HepG2 (cell line): ENCODE measurements around the gene GOT2. TPM values are rescaled to one million over a fixed set of nuclear protein-coding genes. Genes with fewer than 3 reads are reported as not detected.

Experiments used
- CBX1 ChIP-seq: IDR thresholded peaks from one replicate; pipeline ENCODE4 v1.6.1; 2016; ENCODE audit warnings: antibody characterized with exemption, low read depth
- HIVEP1 ChIP-seq: sonication (generic); formaldehyde crosslinking; IDR thresholded peaks from 2 replicates; pipeline ENCODE4 v1.4.0; 2020; ENCODE audit warnings: mild to moderate bottlenecking, missing genetic modification reagents
- KDM6A ChIP-seq: IDR thresholded peaks from 2 replicates; pipeline ENCODE4 v1.6.1; 2016; ENCODE audit warnings: low read depth
- MTF2 ChIP-seq: sonication (generic); formaldehyde crosslinking; IDR thresholded peaks from 2 replicates; pipeline ENCODE4 v1.5.0; 2020; ENCODE audit warnings: missing genetic modification reagents, borderline replicate concordance
- ZKSCAN5 ChIP-seq: sonication (generic); formaldehyde crosslinking; IDR thresholded peaks from 2 replicates; pipeline ENCODE4 v1.5.1; 2020; ENCODE audit warnings: mild to moderate bottlenecking, missing genetic modification reagents
- ZNF138 ChIP-seq: sonication (generic); formaldehyde crosslinking; IDR thresholded peaks from 2 replicates; pipeline ENCODE4 v1.5.0; 2020; ENCODE audit warnings: mild to moderate bottlenecking, low read depth, missing genetic modification reagents
- ZNF484 ChIP-seq: sonication (generic); formaldehyde crosslinking; IDR thresholded peaks from 2 replicates; pipeline ENCODE4 v1.5.1; 2020; ENCODE audit warnings: mild to moderate bottlenecking, low read depth, missing genetic modification reagents, borderline replicate concordance
- ZNF530 ChIP-seq: sonication (generic); formaldehyde crosslinking; IDR thresholded peaks from 2 replicates; pipeline ENCODE4 v1.5.0; 2020; ENCODE audit warnings: low read depth, mild to moderate bottlenecking, missing genetic modification reagents
- ZNF674 ChIP-seq: sonication (generic); formaldehyde crosslinking; IDR thresholded peaks from 2 replicates; pipeline ENCODE4 v1.5.0; 2020; ENCODE audit warnings: low read depth, mild to moderate bottlenecking, missing genetic modification reagents
- polyA plus RNA-seq, 8 experiments: library from polyadenylated mRNA; depleted of rRNA in 3 of 8; stranded (reverse) in 7 of 8; unstranded in 1 of 8; fragments of >200 nt; fragmentation: Illumina TruSeq in 4 of 8; extraction: Trizol in 4 of 8; gene quantifications; 2 replicates each; pipeline versions ENCODE4 v1.2.1 to v1.2.3, GENCODE V29; 2011 to 2016; ENCODE audit warnings: low read depth in 4 of 8, missing spikeins in 1 of 8, mixed read lengths in 1 of 8; ENCODE audit not compliant: insufficient read depth in 1 of 8
- total RNA-seq, 5 experiments: library from RNA; depleted of rRNA; stranded (reverse); fragments of >200 nt; fragmentation: Illumina TruSeq; extraction: Trizol; gene quantifications; 2 replicates each; pipeline ENCODE4 v1.2.3, GENCODE V29; 2016; ENCODE audit warnings: low read depth in 1 of 5
- TF ChIP-seq, protein P1 (sequence below): sonication (generic); formaldehyde crosslinking; conservative IDR thresholded peaks from 2 replicates; pipeline ENCODE4 v1.4.0; 2020; ENCODE audit warnings: mild to moderate bottlenecking, missing genetic modification reagents, moderate library complexity
- TF ChIP-seq, protein P2 (sequence below), 2 experiments: fragments of 450-650 bp in 1 of 2; sonication (generic) in 1 of 2; formaldehyde crosslinking in 1 of 2; IDR thresholded peaks; 2 replicates each; pipeline versions ENCODE4 v1.6.1 to v1.8.0; 2016 to 2022; ENCODE audit warnings: antibody characterized with exemption in 1 of 2, mild to moderate bottlenecking in 1 of 2, missing genetic modification reagents in 1 of 2
- TF ChIP-seq, protein P3 (sequence below): sonication (generic); formaldehyde crosslinking; IDR thresholded peaks from 2 replicates; pipeline ENCODE4 v1.4.0; 2020; ENCODE audit warnings: mild to moderate bottlenecking, missing genetic modification reagents
- TF ChIP-seq, protein P4 (sequence below): sonication (generic); formaldehyde crosslinking; IDR thresholded peaks from 2 replicates; pipeline ENCODE4 v1.4.0; 2020; ENCODE audit warnings: missing genetic modification reagents

The GOT2 gene
- total and polyA plus RNA-seq, 2 of the 13 experiments (the other 11 are each of a cell fraction or from before 2014, with no cell fraction given) = 32.6 to 121 TPM

DNA sequence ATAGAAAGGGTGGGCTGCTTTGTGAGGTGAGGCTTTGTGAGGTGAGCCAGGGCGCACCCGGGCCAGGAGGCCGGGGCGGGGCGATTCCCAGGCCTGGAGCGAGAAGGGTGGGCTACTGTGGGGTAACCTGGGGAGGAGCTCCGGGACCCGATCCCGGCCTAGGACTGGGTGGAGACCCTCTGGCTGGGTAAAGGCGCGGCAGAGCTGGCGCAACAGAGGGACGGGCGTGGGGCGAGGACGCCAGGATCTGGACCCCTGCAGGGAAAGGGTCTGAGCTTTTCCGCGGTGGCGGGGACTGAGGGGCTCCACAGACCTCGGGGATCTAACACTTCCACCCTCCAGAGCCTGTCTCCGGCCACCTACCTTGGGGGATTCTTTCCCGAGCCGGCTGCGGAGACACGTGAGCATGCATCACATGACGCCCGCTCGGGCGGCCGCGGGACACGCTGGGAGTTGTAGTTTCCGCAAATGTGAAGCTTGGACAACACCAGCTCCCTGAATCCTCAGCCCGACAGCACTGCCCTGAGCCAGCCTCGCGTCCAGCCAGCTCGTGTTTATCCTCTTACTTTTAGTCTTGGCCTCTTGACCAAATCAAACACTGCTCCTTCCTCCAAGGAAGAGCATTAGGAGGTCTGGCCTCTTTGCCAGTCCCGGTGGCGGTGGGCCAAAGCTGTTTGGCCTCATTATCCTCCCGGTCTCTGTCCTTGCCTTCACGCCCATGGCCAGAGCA is 49.6 kb downstream of the GOT2 start, which contains the start of gene SLC38A7 (continued):
- TF ChIP-seq, protein P1, sequence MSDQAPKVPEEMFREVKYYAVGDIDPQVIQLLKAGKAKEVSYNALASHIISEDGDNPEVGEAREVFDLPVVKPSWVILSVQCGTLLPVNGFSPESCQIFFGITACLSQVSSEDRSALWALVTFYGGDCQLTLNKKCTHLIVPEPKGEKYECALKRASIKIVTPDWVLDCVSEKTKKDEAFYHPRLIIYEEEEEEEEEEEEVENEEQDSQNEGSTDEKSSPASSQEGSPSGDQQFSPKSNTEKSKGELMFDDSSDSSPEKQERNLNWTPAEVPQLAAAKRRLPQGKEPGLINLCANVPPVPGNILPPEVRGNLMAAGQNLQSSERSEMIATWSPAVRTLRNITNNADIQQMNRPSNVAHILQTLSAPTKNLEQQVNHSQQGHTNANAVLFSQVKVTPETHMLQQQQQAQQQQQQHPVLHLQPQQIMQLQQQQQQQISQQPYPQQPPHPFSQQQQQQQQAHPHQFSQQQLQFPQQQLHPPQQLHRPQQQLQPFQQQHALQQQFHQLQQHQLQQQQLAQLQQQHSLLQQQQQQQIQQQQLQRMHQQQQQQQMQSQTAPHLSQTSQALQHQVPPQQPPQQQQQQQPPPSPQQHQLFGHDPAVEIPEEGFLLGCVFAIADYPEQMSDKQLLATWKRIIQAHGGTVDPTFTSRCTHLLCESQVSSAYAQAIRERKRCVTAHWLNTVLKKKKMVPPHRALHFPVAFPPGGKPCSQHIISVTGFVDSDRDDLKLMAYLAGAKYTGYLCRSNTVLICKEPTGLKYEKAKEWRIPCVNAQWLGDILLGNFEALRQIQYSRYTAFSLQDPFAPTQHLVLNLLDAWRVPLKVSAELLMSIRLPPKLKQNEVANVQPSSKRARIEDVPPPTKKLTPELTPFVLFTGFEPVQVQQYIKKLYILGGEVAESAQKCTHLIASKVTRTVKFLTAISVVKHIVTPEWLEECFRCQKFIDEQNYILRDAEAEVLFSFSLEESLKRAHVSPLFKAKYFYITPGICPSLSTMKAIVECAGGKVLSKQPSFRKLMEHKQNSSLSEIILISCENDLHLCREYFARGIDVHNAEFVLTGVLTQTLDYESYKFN (CRISPR knock-in tag) = no peak
- TF ChIP-seq, protein P2, sequence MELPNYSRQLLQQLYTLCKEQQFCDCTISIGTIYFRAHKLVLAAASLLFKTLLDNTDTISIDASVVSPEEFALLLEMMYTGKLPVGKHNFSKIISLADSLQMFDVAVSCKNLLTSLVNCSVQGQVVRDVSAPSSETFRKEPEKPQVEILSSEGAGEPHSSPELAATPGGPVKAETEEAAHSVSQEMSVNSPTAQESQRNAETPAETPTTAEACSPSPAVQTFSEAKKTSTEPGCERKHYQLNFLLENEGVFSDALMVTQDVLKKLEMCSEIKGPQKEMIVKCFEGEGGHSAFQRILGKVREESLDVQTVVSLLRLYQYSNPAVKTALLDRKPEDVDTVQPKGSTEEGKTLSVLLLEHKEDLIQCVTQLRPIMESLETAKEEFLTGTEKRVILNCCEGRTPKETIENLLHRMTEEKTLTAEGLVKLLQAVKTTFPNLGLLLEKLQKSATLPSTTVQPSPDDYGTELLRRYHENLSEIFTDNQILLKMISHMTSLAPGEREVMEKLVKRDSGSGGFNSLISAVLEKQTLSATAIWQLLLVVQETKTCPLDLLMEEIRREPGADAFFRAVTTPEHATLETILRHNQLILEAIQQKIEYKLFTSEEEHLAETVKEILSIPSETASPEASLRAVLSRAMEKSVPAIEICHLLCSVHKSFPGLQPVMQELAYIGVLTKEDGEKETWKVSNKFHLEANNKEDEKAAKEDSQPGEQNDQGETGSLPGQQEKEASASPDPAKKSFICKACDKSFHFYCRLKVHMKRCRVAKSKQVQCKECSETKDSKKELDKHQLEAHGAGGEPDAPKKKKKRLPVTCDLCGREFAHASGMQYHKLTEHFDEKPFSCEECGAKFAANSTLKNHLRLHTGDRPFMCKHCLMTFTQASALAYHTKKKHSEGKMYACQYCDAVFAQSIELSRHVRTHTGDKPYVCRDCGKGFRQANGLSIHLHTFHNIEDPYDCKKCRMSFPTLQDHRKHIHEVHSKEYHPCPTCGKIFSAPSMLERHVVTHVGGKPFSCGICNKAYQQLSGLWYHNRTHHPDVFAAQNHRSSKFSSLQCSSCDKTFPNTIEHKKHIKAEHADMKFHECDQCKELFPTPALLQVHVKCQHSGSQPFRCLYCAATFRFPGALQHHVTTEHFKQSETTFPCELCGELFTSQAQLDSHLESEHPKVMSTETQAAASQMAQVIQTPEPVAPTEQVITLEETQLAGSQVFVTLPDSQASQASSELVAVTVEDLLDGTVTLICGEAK (IDR thresholded peaks at IDR 0.05) = no peak
- TF ChIP-seq, protein P2 (CRISPR knock-in tag; IDR thresholded peaks at IDR 0.05) = peak; percentile 74
- TF ChIP-seq, protein P3, sequence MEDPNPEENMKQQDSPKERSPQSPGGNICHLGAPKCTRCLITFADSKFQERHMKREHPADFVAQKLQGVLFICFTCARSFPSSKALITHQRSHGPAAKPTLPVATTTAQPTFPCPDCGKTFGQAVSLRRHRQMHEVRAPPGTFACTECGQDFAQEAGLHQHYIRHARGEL = no peak
- TF ChIP-seq MTF2 (CRISPR knock-in tag) = 0 out of 2 replicates have a peak, but pooled peaks have one; percentile 13
- TF ChIP-seq HIVEP1 (CRISPR knock-in tag) = 0 out of 2 replicates have a peak, but pooled peaks have one; percentile 66
- no peak for TF ChIP-seq ZKSCAN5 (CRISPR knock-in tag)
- no peak for TF ChIP-seq ZNF530 (CRISPR knock-in tag)
- TF ChIP-seq, protein P4, sequence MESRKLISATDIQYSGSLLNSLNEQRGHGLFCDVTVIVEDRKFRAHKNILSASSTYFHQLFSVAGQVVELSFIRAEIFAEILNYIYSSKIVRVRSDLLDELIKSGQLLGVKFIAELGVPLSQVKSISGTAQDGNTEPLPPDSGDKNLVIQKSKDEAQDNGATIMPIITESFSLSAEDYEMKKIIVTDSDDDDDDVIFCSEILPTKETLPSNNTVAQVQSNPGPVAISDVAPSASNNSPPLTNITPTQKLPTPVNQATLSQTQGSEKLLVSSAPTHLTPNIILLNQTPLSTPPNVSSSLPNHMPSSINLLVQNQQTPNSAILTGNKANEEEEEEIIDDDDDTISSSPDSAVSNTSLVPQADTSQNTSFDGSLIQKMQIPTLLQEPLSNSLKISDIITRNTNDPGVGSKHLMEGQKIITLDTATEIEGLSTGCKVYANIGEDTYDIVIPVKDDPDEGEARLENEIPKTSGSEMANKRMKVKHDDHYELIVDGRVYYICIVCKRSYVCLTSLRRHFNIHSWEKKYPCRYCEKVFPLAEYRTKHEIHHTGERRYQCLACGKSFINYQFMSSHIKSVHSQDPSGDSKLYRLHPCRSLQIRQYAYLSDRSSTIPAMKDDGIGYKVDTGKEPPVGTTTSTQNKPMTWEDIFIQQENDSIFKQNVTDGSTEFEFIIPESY (CRISPR knock-in tag) = no peak
- TF ChIP-seq ZNF674 (CRISPR knock-in tag) = no peak
- peak; percentile 69; the same call in 1 of the 2 replicates for TF ChIP-seq ZNF138 (CRISPR knock-in tag)
- TF ChIP-seq KDM6A (CRISPR knock-in tag) = no peak; the same call in 1 of the 2 replicates
- TF ChIP-seq ZNF484 (CRISPR knock-in tag) = no peak
- TF ChIP-seq CBX1 = peak; percentile 89
